Mesothelial cell of epicardium (in vitro differentiated cells): ENCODE results near the gene TFAP2A. TPM values are rescaled to one million over a fixed set of nuclear protein-coding genes. Genes with fewer than 3 reads are reported as not detected.

Experiments
- DNase-seq, 2 experiments: peaks; one replicate each; pipeline ENCODE4 v3.0.0; 2021; ENCODE audit warnings: low spot score in 2 of 2; ENCODE audit not compliant: unreplicated experiment in 2 of 2
- H3K27ac Mint-ChIP-seq: 2 replicates; pipeline ENCODE4 v1.8.0; 2021; ENCODE audit warnings: mixed read lengths
- H3K27me3 Mint-ChIP-seq: 2 replicates; pipeline ENCODE4 v1.8.0; 2021; ENCODE audit warnings: low read depth, mixed read lengths
- H3K36me3 Mint-ChIP-seq: 2 replicates; pipeline ENCODE4 v1.8.0; 2021; ENCODE audit warnings: mixed read lengths
- H3K4me1 Mint-ChIP-seq: 2 replicates; pipeline ENCODE4 v1.8.0; 2021; ENCODE audit warnings: mixed read lengths
- H3K4me3 Mint-ChIP-seq: 2 replicates; pipeline ENCODE4 v1.8.0; 2021; ENCODE audit warnings: mild to moderate bottlenecking, moderate library complexity, mixed read lengths
- H3K9me3 Mint-ChIP-seq: 2 replicates; pipeline ENCODE4 v1.8.0; 2021; ENCODE audit warnings: mixed read lengths
- CTCF ChIP-seq: fragments of 200-600 bp; sonication (generic); IDR thresholded peaks from one replicate; pipeline ENCODE4 v1.5.0; 2021; ENCODE audit warnings: antibody characterized with exemption; ENCODE audit not compliant: unreplicated experiment
- total RNA-seq: library from RNA; stranded (reverse); gene quantifications from 3 replicates; pipeline ENCODE4 v1.2.1, GENCODE V29; 2021

The TFAP2A gene
- total RNA-seq, 1 donor from 2014 or later = 62.4 TPM

GRCh38 chr6:10386756-10387654 is 27.9 kb downstream of the TFAP2A start:
- Mint-ChIP-seq H3K27ac (no peak overlapping the region), H3K9me3 (no peaks in the 10 kb centered on the region), H3K4me1 (peaks cover 52% of the 10 kb centered on the region), H3K4me3 (no peak overlapping the region), H3K27me3 (peaks cover 94% of the 10 kb centered on the region), H3K36me3 (no peaks in the 10 kb centered on the region)
- no peak for TF ChIP-seq CTCF
- DNase-seq = no peak

GRCh38 chr6:10386220-10386619 is 28.7 kb downstream of the TFAP2A start:
- Mint-ChIP-seq H3K4me1 (peaks cover 49% of the 10 kb centered on the region), H3K27me3 (peaks cover 93% of the 10 kb centered on the region), H3K4me3 (no peak overlapping the region)

GRCh38 chr6:10385524-10386132 is 29.2 kb downstream of the TFAP2A start:
- DNase-seq = no peak
- Mint-ChIP-seq H3K27ac (no peak overlapping the region), H3K9me3 (no peaks in the 10 kb centered on the region), H3K4me3 (peak overlapping the region; percentile 42), H3K36me3 (no peaks in the 10 kb centered on the region), H3K27me3 (peaks cover 94% of the 10 kb centered on the region), H3K4me1 (peaks cover 49% of the 10 kb centered on the region)
- TF ChIP-seq CTCF = no peak

More at GRCh38 chr6:10386220-10386619, 28.7 kb downstream of the TFAP2A start:
- DNase-seq = no peak
- TF ChIP-seq CTCF = no peak
- H3K36me3 Mint-ChIP-seq = no peaks in the 10 kb centered on the region
- H3K9me3 Mint-ChIP-seq = no peaks in the 10 kb centered on the region
- H3K27ac Mint-ChIP-seq = no peak overlapping the region

- Mint-ChIP-seq H3K4me1 (peaks cover 43% of the 10 kb centered on the region), H3K4me3 (peak overlapping the region; percentile 42), H3K9me3 (no peaks in the 10 kb centered on the region), H3K27ac (no peak overlapping the region), H3K27me3 (peaks cover 88% of the 10 kb centered on the region), H3K36me3 (no peaks in the 10 kb centered on the region)
- no peak for DNase-seq
- no peak for TF ChIP-seq CTCF
Measured at GRCh38 chr6:10384610-10385523, 30.0 kb downstream of the TFAP2A start.

- Mint-ChIP-seq H3K36me3 (no peaks in the 10 kb centered on the region), H3K27me3 (peaks cover 81% of the 10 kb centered on the region), H3K27ac (peak overlapping the region; percentile 34), H3K4me1 (peaks cover 40% of the 10 kb centered on the region), H3K4me3 (peak overlapping the region; percentile 42), H3K9me3 (no peaks in the 10 kb centered on the region)
- TF ChIP-seq CTCF = no peak
- DNase-seq = no peak
Measured at GRCh38 chr6:10384091-10384609, 30.7 kb downstream of the TFAP2A start.
